D721Med (cell line): Measurements from ENCODE around the gene MED8.

Experiments
- DNase-seq: peaks from one replicate; pipeline ENCODE4 v3.0.0; 2011; ENCODE audit warnings: low spot score; ENCODE audit not compliant: insufficient read length
- FAIRE-seq: peaks from 2 replicates; lab custom pipeline; 2011; peaks lifted over from hg19 to GRCh38; lab: Jason Lieb, UNC
- CTCF ChIP-seq: IDR thresholded peaks from 2 replicates; pipeline ENCODE4 v1.5.1; 2012; ENCODE audit warnings: mild to moderate bottlenecking, control low read depth; ENCODE audit not compliant: insufficient read depth; ENCODE audit errors: missing control alignments

MED8 gene

DNA sequence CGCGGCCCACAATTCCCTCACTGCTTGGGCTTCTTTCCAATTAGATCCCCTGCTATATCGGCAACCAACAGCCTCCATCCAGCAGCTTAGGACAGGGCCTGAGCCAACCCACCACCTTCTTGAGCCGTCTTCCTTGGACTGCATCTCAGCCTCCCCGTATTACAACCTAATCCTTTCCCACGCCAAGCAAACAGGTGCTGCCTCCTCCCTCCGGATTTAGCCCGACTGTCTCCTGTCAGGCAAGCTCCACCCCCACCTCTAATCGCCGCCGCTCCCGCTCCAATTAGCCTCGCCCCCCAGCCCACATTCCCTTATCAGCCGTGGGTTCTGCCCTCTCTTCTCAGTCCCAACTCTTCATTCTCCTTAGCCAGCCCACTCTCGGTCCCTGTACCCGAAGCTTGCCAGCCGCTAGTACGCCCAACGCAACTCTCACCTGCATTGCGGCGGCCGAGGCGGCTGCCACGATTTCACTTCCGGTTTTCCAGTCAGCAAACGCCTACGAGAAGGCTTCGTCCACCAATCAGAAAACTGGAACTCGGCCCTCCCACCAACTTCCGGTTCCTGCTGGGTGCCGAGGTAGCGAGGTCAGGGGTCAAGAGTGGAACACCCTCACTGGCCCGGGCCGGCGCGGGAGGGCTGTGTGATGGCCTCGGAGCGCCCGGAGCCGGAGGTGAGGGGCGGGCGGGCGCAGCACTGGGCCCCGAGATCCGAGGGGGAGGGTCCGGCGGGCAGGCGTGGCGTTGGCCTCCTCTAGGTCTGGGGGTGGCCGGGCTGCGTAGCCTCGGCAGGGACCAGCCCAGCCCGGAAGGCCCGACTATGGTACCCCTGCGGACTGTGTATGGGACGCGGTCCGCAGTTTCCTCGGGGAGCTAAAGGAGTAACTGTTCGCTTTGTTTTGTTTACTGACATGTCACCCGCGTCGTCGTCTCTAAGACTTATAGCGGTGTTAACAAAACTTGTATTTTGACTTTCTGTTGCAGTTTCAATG is at the start of gene MED8, which contains the start of gene SZT2:
MED8 (minus strand) TSS at position 475 of the 988 bp plus-strand sequence; CDS start at position 439, 36 bp downstream.
SZT2 (plus strand) TSS at position 574 of the 988 bp plus-strand sequence; CDS start at position 644, 70 bp downstream.
- FAIRE-seq: no peak
- TF ChIP-seq CTCF: no peak

GRCh38 chr1:43438953-43439581 is 49.5 kb upstream of the MED8 start:
- FAIRE-seq: no peak
- TF ChIP-seq CTCF: no peak
- DNase-seq: no peak

More for the DNA sequence above, at the start of gene MED8, which contains the start of gene SZT2:
- DNase-seq: peak; percentile 72

GRCh38 chr1:43438576-43438952 is 49.0 kb upstream of the MED8 start:
- DNase-seq (no peak), FAIRE-seq (no peak)
- TF ChIP-seq CTCF: no peak

GRCh38 chr1:43438006-43438405 is 48.4 kb upstream of the MED8 start:
- DNase-seq (no peak), FAIRE-seq (no peak)
- TF ChIP-seq CTCF: no peak

DNA sequence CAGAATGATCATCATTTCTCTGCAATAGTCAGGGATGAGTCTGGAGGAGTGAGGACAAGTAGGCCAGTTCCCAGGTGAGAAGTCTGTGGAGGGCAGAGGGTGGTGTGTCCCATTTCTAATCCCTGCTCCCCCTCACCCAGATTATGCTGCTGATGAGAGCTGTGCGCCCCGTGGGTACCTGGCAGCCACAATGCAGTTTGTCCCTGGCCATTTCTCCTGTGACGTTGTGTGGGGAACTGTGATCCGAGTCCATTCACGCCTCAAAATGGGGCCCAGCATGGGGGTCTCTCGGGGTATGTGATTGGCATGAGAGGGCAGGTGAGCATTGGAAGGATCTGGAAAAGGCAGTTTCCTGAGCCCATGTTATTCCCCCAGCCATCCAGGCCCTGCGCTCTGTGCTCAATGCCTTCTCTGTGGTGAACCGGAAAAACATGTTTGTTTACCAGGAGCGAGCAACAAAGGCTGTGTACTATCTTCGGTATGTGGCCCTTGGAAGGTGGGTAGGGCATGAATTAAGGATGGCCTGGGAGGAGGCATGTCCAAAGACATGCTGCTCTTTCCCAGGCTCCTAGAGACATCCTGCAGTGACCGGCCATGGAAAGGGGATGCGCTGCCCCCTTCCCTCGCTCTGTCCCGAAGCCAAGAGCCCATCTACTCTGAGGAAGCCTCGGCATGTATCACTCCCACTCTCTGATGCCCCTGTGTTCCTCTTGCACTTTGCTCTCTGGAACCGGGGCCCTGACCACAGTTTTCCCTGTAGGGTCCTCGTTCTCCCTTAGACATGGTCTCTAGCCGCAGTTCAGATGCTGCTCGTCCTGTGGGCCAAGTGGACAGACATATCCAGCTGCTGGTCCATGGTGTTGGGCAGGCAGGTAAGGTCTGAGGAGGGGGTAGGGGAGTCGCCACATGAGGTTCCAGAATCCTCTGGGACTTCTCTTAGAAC is 47.7 kb upstream of the MED8 start:
- FAIRE-seq (no peak), DNase-seq (no peak)
- TF ChIP-seq CTCF: no peak

DNA sequence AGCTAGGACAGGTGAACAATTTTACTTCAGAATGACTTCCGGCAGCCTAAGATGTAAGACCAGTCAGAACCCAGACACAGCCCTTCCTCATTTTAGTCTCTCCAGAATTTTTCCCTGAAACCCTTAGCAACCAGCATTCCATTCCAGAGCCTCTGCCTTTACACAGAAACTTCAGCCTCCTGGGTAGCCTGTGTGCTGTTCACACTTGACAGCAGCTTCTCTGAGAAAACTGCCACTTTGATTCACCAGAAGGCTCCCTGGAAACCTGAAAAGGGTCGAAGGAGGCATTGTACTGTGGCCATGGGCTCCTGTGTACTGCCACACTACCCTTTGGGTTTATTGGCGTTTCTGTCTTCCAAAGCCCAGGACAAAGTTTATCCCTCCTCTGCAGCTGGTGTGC is 46.8 kb upstream of the MED8 start:
- FAIRE-seq (no peak), DNase-seq (no peak)
- no peak for TF ChIP-seq CTCF
